Panc1 (cell line): ENCODE results near the gene PF4V1. TPM values are rescaled to one million over a fixed set of nuclear protein-coding genes. Genes with fewer than 3 reads are reported as not detected.

ENCODE experiments used
- ATAC-seq: fragments of 200-7000 bp; cut with Tn5 transposase; 2 replicates; pipeline ENCODE4 v1.9.1; 2020; ENCODE audit warnings: mild to moderate bottlenecking, moderate library complexity
- BruUV-seq: library from RNA; stranded (reverse); fragments of 400-500 nt; replicated peaks from 2 replicates; lab custom pipeline; 2021; lab: Mats Ljungman, UMichigan
- CTCF ChIA-PET: fragments of 300-600 bp; sonication (Branson Sonifier 250); formaldehyde crosslinking; loops from one replicate; lab custom pipeline; 2022; ENCODE audit warnings: antibody characterized with exemption; lab: Charles Lee
- POLR2A ChIA-PET: fragments of 300-600 bp; sonication (Branson Sonifier 250); formaldehyde crosslinking; loops from one replicate; lab custom pipeline; 2022; ENCODE audit warnings: antibody characterized with exemption; lab: Charles Lee
- DNase-seq: peaks from one replicate; pipeline ENCODE4 v3.0.0-alpha.2; 2010; ENCODE audit warnings: low read depth, low spot score
- H3K27ac ChIP-seq: 2 replicates; pipeline ENCODE4 v1.5.1; 2011; ENCODE audit warnings: mild to moderate bottlenecking, low read length, inconsistent platforms
- H3K27me3 ChIP-seq: fragments of 200-500 bp; sonication (Bioruptor generic); 2 replicates; pipeline ENCODE4 v1.6.0; 2014; ENCODE audit warnings: low read length, inconsistent platforms; ENCODE audit not compliant: control insufficient read depth, insufficient read depth
- H3K36me3 ChIP-seq: fragments of 200-500 bp; sonication (Bioruptor generic); 2 replicates; pipeline ENCODE4 v1.5.1; 2014; ENCODE audit warnings: inconsistent platforms, mild to moderate bottlenecking, low read length, moderate library complexity; ENCODE audit not compliant: control insufficient read depth, insufficient read depth
- H3K4me1 ChIP-seq: 2 replicates; pipeline ENCODE4 v1.5.1; 2011; ENCODE audit warnings: inconsistent platforms, mild to moderate bottlenecking, low read length, moderate library complexity; ENCODE audit not compliant: control insufficient read depth, insufficient read depth
- H3K4me3 ChIP-seq, 2 experiments: 2 replicates each; pipeline ENCODE4 v1.5.1; 2011 to 2012; ENCODE audit warnings: low read depth in 2 of 2, low read length in 2 of 2, mild to moderate bottlenecking in 2 of 2, inconsistent platforms in 1 of 2, moderate library complexity in 1 of 2
- H3K9me3 ChIP-seq: fragments of 200-500 bp; sonication (Bioruptor generic); 2 replicates; pipeline ENCODE4 v1.5.1; 2014; ENCODE audit warnings: low read depth, mild to moderate bottlenecking, inconsistent platforms, low read length, moderate library complexity; ENCODE audit not compliant: control insufficient read depth, insufficient read depth
- POLR2AphosphoS5 ChIP-seq: IDR thresholded peaks from 2 replicates; pipeline ENCODE4 v1.6.1; 2012; ENCODE audit warnings: mild to moderate bottlenecking, low read depth, low read length, moderate library complexity
- SIN3A ChIP-seq: IDR thresholded peaks from 2 replicates; pipeline ENCODE4 v1.6.1; 2012; ENCODE audit warnings: low read depth, mild to moderate bottlenecking, low read length, moderate library complexity, borderline replicate concordance; ENCODE audit not compliant: insufficient read depth
- TCF7L2 ChIP-seq: IDR thresholded peaks from 2 replicates; pipeline ENCODE4 v1.6.1; 2011; ENCODE audit warnings: mild to moderate bottlenecking, low read depth, low read length, inconsistent platforms
- in situ Hi-C: cut with HindIII; loops from 2 replicates; pipeline ENCODE4 v1.10.0; 2016; ENCODE audit warnings: low sequenced_read_pairs, low pct_unique_long_range_greater_than_20kb
- intact Hi-C: fragments of 100-400 bp; cut with micrococcal nuclease; formaldehyde crosslinking; loops from one replicate; pipeline ENCODE4 v1.10.0; 2022; ENCODE audit not compliant: unreplicated experiment
- total RNA-seq: library from RNA; stranded (reverse); gene quantifications from one replicate; pipeline ENCODE4 v1.2.1, GENCODE V29; 2021; ENCODE audit not compliant: unreplicated experiment
- TF ChIP-seq, protein P1 (sequence below): fragments of 450-650 bp; IDR thresholded peaks from 2 replicates; pipeline ENCODE4 v1.5.1; 2017; ENCODE audit warnings: mild to moderate bottlenecking
- TF ChIP-seq, protein P2 (sequence below), 2 experiments: IDR thresholded peaks; 2 replicates each; pipeline ENCODE4 v1.6.1; 2011 to 2012; ENCODE audit warnings: low read depth in 2 of 2, control low read depth in 1 of 2, low read length in 1 of 2, mild to moderate bottlenecking in 1 of 2, moderate library complexity in 1 of 2; ENCODE audit not compliant: insufficient read depth in 1 of 2

Gene PF4V1
- total RNA-seq, 1 experiment from 2014 or later, result 0.51 TPM

DNA sequence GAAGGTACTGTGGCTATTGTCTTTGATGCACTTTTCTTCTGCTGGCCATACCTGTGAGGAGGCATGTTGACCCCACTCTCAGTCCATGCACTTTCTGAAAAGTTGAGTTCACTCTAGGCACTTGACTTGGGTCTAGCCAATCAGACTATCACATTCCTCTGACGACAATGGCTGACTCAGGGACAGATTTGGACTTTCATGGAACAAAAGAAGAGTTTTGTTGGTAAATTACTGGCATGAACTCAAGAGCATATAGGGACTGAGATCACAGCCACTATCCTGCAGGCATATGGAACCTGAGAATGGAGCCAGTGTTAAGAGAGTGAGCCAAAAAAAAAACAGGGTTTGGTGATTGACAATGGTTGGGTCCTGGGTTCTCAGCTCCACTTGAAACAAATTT, 41.3 kb upstream of the PF4V1 start:
- Histone ChIP-seq H3K27ac (no peak overlapping the region), H3K36me3 (no peaks in the 10 kb centered on the region), H3K4me3 (no peak overlapping the region), H3K4me1 (no peaks in the 10 kb centered on the region), H3K27me3 (no peaks in the 10 kb centered on the region), H3K9me3 (no peaks in the 10 kb centered on the region)
- ChIA-PET POLR2A (no interaction called here), CTCF (no interaction called here)
- in situ Hi-C loops, result no loop called here
- no peak for TF ChIP-seq TCF7L2
- TF ChIP-seq, protein P1, sequence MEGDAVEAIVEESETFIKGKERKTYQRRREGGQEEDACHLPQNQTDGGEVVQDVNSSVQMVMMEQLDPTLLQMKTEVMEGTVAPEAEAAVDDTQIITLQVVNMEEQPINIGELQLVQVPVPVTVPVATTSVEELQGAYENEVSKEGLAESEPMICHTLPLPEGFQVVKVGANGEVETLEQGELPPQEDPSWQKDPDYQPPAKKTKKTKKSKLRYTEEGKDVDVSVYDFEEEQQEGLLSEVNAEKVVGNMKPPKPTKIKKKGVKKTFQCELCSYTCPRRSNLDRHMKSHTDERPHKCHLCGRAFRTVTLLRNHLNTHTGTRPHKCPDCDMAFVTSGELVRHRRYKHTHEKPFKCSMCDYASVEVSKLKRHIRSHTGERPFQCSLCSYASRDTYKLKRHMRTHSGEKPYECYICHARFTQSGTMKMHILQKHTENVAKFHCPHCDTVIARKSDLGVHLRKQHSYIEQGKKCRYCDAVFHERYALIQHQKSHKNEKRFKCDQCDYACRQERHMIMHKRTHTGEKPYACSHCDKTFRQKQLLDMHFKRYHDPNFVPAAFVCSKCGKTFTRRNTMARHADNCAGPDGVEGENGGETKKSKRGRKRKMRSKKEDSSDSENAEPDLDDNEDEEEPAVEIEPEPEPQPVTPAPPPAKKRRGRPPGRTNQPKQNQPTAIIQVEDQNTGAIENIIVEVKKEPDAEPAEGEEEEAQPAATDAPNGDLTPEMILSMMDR, result no peak
- no peak for TF ChIP-seq SIN3A
- TF ChIP-seq, protein P2, sequence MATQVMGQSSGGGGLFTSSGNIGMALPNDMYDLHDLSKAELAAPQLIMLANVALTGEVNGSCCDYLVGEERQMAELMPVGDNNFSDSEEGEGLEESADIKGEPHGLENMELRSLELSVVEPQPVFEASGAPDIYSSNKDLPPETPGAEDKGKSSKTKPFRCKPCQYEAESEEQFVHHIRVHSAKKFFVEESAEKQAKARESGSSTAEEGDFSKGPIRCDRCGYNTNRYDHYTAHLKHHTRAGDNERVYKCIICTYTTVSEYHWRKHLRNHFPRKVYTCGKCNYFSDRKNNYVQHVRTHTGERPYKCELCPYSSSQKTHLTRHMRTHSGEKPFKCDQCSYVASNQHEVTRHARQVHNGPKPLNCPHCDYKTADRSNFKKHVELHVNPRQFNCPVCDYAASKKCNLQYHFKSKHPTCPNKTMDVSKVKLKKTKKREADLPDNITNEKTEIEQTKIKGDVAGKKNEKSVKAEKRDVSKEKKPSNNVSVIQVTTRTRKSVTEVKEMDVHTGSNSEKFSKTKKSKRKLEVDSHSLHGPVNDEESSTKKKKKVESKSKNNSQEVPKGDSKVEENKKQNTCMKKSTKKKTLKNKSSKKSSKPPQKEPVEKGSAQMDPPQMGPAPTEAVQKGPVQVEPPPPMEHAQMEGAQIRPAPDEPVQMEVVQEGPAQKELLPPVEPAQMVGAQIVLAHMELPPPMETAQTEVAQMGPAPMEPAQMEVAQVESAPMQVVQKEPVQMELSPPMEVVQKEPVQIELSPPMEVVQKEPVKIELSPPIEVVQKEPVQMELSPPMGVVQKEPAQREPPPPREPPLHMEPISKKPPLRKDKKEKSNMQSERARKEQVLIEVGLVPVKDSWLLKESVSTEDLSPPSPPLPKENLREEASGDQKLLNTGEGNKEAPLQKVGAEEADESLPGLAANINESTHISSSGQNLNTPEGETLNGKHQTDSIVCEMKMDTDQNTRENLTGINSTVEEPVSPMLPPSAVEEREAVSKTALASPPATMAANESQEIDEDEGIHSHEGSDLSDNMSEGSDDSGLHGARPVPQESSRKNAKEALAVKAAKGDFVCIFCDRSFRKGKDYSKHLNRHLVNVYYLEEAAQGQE (IDR thresholded peaks at IDR 0.05; ENCODE audit: insufficient read depth in 1 of 2, low read depth in 2 of 2, low read length in 1 of 2), result no peak
- no peak for TF ChIP-seq POLR2AphosphoS5
- intact Hi-C loops, result no loop called here
- DNase-seq (no peak), ATAC-seq (no peak)
- BruUV-seq, result no TSS peak

DNA sequence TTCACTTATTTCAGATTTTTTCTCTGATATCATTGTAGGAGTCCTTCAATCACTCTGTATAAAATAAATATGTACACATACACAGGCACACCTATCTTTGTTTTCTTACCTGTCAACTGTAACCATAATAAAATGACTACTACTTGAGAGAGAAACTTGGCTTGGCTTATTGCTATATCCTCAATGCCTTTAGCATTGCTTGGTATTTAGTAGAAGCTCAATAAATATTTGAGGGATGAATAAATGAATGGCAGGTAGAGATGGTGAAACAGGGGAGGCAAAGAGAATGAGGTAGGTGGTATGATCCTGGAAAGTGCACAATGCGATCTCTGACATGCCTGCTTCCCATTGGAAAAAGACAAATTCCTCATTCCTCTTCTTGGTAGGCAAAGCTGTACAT, 38.4 kb upstream of the PF4V1 start:
- BruUV-seq, result no TSS peak

More for the DNA sequence above, 38.4 kb upstream of the PF4V1 start:
- Histone ChIP-seq H3K4me3 (no peak overlapping the region), H3K27ac (no peak overlapping the region), H3K36me3 (no peaks in the 10 kb centered on the region), H3K9me3 (no peaks in the 10 kb centered on the region), H3K27me3 (no peaks in the 10 kb centered on the region), H3K4me1 (no peaks in the 10 kb centered on the region)
- TF ChIP-seq, protein P1, result no peak
- TF ChIP-seq TCF7L2, result no peak
- ChIA-PET POLR2A (no interaction called here), CTCF (no interaction called here)
- in situ Hi-C loops (no loop called here), intact Hi-C loops (no loop called here)
- ATAC-seq (no peak), DNase-seq (no peak)
